Uterus (tissue), 4 donors: Measurements from ENCODE around the gene MRPL44. TPM values are rescaled to one million over a fixed set of nuclear protein-coding genes. Genes with fewer than 3 reads are reported as not detected.

Source experiments
- DNase-seq, 2 donors: peaks; one replicate each; pipeline ENCODE4 v3.0.0-alpha.2; 2019 to 2020
- H3K27ac ChIP-seq, 2 donors: fragments of 200-600 bp; sonication (generic); 1 replicate in 1 of 2; 2 replicates in 1 of 2; pipeline ENCODE4 v1.5.1; 2016 to 2018
- H3K27me3 ChIP-seq, 2 donors: fragments of 200-600 bp; sonication (generic); one replicate each; pipeline ENCODE4 v1.5.1; 2018 to 2019; ENCODE audit warnings: control low read depth in 1 of 2
- H3K36me3 ChIP-seq, 2 donors: fragments of 200-600 bp; sonication (generic); one replicate each; pipeline ENCODE4 v1.5.1; 2019; ENCODE audit warnings: control low read depth in 1 of 2
- H3K4me1 ChIP-seq, 2 donors: fragments of 200-600 bp; sonication (generic); one replicate each; pipeline ENCODE4 v1.5.1; 2018 to 2019; ENCODE audit warnings: control low read depth in 1 of 2
- H3K4me3 ChIP-seq, 2 donors: fragments of 200-600 bp; sonication (generic); 1 replicate in 1 of 2; 2 replicates in 1 of 2; pipeline ENCODE4 v1.5.1; 2018 to 2019; ENCODE audit warnings: mild to moderate bottlenecking in 1 of 2
- H3K9me3 ChIP-seq, 2 donors: fragments of 200-600 bp; sonication (generic); one replicate each; pipeline ENCODE4 v1.5.1; 2019; ENCODE audit warnings: control low read depth in 1 of 2
- CTCF ChIP-seq, 4 experiments: fragments of 200-600 bp in 2 of 4; fragments of 450-650 bp in 2 of 4; sonication (generic) in 2 of 4; IDR thresholded peaks; one replicate each; pipeline ENCODE4 v1.5.1; 2016 to 2019; ENCODE audit warnings: antibody characterized with exemption in 4 of 4, mild to moderate bottlenecking in 2 of 4, moderate library complexity in 1 of 4
- POLR2A ChIP-seq, 2 donors: fragments of 450-650 bp; IDR thresholded peaks; one replicate each; pipeline ENCODE4 v1.6.1; 2016; ENCODE audit warnings: antibody characterized with exemption in 2 of 2, mild to moderate bottlenecking in 1 of 2, moderate library complexity in 1 of 2
- intact Hi-C: fragments of 100-400 bp; cut with DNase I; formaldehyde crosslinking; loops from one replicate; pipeline ENCODE4 v1.15.1; 2023; ENCODE audit warnings: low total_unique reads
- total RNA-seq, 4 donors: library from RNA; depleted of rRNA in 3 of 4; stranded (reverse); fragments of >200 nt in 3 of 4; gene quantifications; one replicate each; pipeline versions ENCODE4 v1.1.0 to v1.2.4, GENCODE V29; 2014 to 2023
- donor health status: DM: yes; HTN: yes; CAD: no.

Gene MRPL44
- total RNA-seq, 4 donors from 2014 or later = 5.9 to 45.3 (median 13.8) TPM

GRCh38 chr2:224004105-224004695 lies 46.9 kb downstream of the MRPL44 start:
- Histone ChIP-seq H3K27ac (no peak overlapping the region), H3K4me3 (no peak overlapping the region), H3K36me3 (no peaks in the 10 kb centered on the region), H3K9me3 (no peaks in the 10 kb centered on the region), H3K27me3 (no peaks in the 10 kb centered on the region), H3K4me1 (peaks cover 0 to 4% of the 10 kb centered on the region in 2 donors)
- TF ChIP-seq CTCF (IDR thresholded peaks at IDR 0.05) (no peak), POLR2A (IDR thresholded peaks at IDR 0.05) (no peak)
- DNase-seq = no peak
- intact Hi-C loops = no loop called here

- no peak for DNase-seq
- intact Hi-C loops = no loop called here
- no peak for TF ChIP-seq CTCF (IDR thresholded peaks at IDR 0.05)
- TF ChIP-seq POLR2A (IDR thresholded peaks at IDR 0.05) = no peak
- no peaks in the 10 kb centered on the region for H3K36me3 ChIP-seq
- H3K27me3 ChIP-seq = no peaks in the 10 kb centered on the region
- no peaks in the 10 kb centered on the region for H3K4me1 ChIP-seq
- H3K9me3 ChIP-seq = no peaks in the 10 kb centered on the region
- H3K4me3 ChIP-seq = no peak overlapping the region
- H3K27ac ChIP-seq = no peak overlapping the region
These were observed 51.5 kb downstream of the MRPL44 start for GRCh38 chr2:224008702-224009261.

- no peaks in the 10 kb centered on the region for H3K36me3 ChIP-seq
- DNase-seq = no peak
- H3K4me1 ChIP-seq = no peaks in the 10 kb centered on the region
- H3K9me3 ChIP-seq = no peaks in the 10 kb centered on the region
- intact Hi-C loops = no loop called here
- TF ChIP-seq CTCF (IDR thresholded peaks at IDR 0.05) = no peak
- TF ChIP-seq POLR2A (IDR thresholded peaks at IDR 0.05) = no peak
- no peaks in the 10 kb centered on the region for H3K27me3 ChIP-seq
- no peak overlapping the region for H3K4me3 ChIP-seq
- H3K27ac ChIP-seq = no peak overlapping the region
These were observed 52.5 kb downstream of the MRPL44 start for GRCh38 chr2:224009605-224010315.

- Histone ChIP-seq H3K27ac (no peak overlapping the region), H3K9me3 (no peaks in the 10 kb centered on the region), H3K4me3 (no peak overlapping the region), H3K27me3 (no peaks in the 10 kb centered on the region), H3K36me3 (no peaks in the 10 kb centered on the region), H3K4me1 (no peaks in the 10 kb centered on the region)
- TF ChIP-seq CTCF (IDR thresholded peaks at IDR 0.05) (no peak), POLR2A (IDR thresholded peaks at IDR 0.05) (no peak)
- intact Hi-C loops = no loop called here
- DNase-seq = no peak
These were observed 54.6 kb downstream of the MRPL44 start for GRCh38 chr2:224011837-224012236.

- Histone ChIP-seq H3K36me3 (no peaks in the 10 kb centered on the region), H3K9me3 (no peaks in the 10 kb centered on the region), H3K4me1 (no peaks in the 10 kb centered on the region), H3K4me3 (no peak overlapping the region), H3K27me3 (no peaks in the 10 kb centered on the region), H3K27ac (no peak overlapping the region)
- intact Hi-C loops = no loop called here
- TF ChIP-seq CTCF (IDR thresholded peaks at IDR 0.05) = no peak
- TF ChIP-seq POLR2A (IDR thresholded peaks at IDR 0.05) = no peak
- DNase-seq = no peak
These were observed 57.1 kb downstream of the MRPL44 start for GRCh38 chr2:224014336-224014735.
